GM18873 (cell line): ENCODE measurements around the gene MAP2K5.
A peak's percentile ranks its signal among the peaks of the same experiment; 100 is the strongest.

Experiments used
- ATAC-seq: cut with Tn5 transposase; IDR thresholded peaks from one replicate; pipeline ENCODE4 v1.9.1; 2021; ENCODE audit warnings: mild to moderate bottlenecking, moderate library complexity, moderate number of reproducible peaks; ENCODE audit not compliant: unreplicated experiment, low FRiP score

The MAP2K5 gene

DNA sequence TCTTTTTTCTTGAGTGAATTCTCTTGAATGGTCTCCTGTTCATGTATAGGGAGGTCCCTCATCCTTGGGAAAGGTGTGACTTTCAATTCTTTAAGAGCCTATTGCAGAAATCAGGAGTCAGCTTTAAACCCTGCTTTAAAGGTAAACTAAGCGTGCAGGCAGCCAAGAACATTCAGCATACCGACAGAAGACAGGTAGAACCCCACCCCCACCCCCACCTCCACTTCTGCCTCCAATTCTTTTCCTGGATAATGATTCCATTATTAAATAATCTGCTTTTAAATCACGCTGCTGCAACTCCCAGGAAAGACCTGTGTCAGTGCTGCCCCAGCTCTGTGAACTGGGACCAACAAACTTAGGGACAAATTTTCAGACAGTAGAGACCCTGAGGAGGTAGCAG, 233.5 kb downstream of the MAP2K5 start:
- no peak for ATAC-seq

DNA sequence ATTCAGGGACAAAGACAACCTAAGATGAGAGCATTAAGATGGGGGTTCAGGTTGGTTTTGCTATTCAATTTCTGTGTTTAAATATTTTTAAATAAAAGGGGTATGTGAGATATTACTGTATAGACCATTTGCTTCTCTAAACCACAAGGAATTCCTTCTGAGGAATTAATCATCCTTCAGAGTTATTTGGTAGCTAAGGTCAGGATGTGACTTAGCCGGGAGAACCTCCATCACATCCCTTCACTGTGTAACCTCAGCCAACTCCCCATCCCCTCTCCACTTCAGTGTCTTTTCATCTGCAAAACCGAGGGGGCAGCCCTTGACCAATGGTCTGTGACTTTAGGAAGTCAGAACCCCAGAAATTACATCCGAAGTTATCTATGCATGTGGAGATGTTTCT, 234.1 kb downstream of the MAP2K5 start:
- ATAC-seq = no peak

DNA sequence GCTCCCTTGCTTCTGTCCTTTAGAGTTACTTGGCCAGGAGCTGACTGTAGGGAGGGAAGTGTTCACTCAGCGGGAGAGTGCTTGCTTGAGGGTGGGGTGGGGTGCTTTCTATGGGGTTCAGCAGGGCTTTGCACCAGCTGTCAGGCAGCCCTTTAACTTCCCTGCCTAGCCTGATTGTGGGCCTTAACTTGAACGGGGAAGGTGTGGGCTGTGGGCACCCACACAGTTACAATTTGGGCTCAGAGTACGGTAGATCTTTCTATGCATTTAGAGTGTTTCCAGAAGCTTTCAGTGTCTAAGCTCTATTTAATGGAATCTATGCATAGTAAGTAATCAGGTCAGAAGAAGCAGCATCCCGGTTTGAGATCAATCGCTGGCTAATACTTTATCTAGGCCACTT, 234.6 kb downstream of the MAP2K5 start:
- no peak for ATAC-seq

DNA sequence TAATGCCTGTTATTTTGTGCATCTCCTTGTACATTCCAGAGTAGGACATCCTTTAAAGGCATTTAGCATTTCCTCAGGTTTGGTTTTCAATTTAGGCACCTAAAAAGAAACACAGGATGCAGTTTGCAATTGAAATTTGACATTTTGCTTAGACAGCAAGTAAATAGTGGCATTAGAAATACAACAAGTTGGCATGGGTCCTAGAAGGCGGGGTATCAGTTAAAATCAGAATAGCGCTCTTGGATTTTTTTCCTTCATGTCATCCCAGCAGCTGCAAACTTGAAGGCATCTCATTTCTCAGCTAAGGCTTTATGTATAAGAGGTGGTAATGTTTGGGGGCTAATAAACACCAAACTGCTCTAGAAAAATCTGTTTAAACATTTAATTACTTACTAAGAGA, 235.3 kb downstream of the MAP2K5 start:
- no peak for ATAC-seq

DNA sequence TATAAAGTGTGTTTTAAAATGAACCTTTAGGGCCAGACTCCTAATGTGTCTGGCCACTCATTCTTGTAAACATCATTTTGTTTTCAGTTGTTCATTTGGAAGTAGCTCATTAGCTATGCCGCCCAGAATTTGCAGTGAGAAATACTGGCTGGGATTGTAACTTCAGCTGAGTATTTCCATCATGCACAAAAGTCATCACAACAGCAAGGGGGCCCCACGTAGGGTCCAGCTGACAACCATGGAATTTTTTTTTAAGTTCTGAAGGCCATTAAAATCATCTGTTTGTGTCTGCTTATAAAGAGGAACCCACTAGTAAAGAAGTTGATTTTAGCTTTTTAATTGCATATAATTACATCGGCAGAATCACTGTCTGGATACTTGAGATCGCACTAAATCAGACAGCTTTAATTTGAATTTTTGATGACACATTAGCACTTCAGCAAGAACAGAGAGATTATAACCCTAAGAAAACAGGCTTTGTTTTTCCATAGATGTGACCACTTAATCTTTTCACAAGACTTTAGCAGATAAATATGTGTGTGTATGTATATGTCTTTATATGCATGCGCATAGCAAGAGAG, 236.6 kb downstream of the MAP2K5 start:
- ATAC-seq = no peak

DNA sequence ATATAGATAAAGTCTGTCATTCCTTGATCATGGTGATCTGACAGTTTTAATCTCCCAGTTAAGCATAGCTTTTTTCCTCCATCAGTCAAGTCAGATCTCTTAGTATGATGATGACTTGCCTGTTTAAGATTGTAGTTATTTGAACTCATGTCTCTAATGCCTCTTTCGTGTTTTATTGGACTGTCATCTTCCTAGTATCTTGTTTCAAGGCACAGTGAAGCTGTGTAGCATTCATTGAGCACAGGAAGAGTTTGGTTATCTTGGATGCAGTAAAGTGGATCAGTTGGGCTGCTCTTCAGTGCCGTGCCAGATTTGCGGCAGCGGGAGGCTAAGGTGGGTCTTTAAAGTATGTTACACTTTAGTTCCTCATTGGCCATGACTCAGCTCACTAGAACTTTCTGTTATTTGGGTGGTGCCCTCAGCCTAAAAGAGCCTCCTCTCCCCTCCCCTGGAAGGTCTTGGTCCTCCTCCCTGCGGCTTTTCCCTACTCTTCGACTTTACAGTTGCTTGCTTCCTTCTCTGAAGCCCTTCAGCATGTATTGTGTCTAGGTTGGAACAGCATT, 237.1 kb downstream of the MAP2K5 start:
- no peak for ATAC-seq

DNA sequence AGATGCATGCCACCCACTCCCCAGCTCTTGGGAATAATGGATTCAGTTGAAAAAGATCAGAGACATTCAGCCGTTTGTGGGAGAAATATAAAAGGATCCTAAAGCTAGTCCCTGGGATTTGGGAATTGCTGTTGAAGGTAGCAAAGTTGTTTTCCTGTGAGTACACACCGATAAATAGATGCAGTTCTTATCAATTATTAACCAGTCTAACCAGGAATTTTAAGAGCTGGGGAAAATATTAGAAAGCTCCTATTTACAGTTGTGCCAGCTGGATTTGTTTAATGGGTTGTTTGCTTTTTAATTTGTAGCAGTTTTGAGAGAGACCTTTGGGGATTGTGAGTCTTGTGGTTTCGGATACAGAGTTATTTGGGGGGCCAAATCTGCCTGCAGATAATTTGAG, 238.6 kb downstream of the MAP2K5 start:
- no peak for ATAC-seq

DNA sequence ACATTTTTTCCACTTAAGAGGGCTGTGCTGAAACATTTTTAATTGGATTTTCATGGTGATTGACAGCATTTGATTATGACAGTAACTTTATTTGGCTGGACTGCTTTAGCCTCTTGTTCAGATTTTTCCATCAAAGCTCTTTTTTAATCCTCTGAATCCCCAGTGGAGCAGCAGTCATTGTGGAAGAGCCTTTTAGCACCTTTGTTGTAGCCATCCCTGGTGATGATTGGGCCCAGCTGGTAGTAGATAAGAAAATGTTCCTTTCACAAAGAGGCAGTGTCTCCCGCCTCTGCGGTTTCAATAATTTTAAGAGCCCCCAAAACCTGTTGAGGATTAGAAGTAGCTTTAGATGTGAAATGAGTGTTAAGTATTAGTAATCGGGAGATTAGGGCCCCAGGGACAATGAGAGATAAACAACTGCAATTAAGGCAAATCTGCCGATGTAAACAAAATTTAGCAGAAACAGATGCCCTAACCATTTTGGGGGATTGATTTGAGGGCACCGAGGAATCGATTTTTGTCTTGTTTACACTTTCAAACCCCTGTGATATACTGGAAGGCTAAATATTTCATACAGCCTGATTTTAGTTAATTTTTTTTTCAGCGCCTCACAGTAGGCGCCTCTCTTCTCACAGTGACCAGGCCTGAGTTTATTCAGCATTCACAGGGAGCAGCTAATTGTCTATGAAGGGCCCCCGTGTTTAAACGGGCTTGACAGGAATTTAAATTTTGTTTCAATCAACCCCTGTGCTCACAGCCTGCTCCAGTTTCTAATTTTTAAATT, 239.6 kb downstream of the MAP2K5 start:
- no peak for ATAC-seq

DNA sequence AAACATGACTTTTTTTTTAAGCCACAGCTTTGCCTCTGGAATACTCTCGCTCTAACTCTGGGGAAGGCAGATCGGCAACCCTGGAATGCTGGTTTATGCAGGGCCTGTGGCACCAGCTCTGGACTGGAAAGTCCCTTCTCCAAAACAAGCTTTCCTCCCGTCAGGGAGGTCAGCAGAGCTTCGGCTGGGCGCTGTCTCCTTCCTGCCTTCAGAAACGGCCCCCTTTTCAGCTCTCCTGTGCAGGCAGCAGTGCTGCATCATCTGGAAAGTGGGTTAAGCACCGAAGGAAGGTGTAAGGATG, 240.1 kb downstream of the MAP2K5 start:
- no peak for ATAC-seq

DNA sequence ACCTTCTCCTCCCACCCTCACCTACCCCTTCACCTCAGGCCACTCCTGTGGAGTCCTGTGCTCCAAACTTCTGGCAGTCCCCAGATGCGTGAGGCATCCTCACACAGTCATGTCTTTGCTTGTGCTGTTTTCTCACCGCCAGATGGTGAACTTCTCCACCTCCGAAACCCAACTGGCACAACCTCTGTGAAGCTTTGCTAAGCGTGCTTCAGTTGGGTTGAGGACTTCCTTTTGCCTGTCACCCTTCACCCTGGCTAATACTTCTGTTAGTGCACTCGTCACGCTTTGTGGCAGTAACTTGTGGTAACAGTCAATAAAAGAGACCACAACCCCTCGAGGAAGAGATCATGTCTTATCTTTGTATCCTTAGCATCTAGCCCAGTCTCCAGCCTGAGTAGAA, 240.8 kb downstream of the MAP2K5 start:
- ATAC-seq = no peak

DNA sequence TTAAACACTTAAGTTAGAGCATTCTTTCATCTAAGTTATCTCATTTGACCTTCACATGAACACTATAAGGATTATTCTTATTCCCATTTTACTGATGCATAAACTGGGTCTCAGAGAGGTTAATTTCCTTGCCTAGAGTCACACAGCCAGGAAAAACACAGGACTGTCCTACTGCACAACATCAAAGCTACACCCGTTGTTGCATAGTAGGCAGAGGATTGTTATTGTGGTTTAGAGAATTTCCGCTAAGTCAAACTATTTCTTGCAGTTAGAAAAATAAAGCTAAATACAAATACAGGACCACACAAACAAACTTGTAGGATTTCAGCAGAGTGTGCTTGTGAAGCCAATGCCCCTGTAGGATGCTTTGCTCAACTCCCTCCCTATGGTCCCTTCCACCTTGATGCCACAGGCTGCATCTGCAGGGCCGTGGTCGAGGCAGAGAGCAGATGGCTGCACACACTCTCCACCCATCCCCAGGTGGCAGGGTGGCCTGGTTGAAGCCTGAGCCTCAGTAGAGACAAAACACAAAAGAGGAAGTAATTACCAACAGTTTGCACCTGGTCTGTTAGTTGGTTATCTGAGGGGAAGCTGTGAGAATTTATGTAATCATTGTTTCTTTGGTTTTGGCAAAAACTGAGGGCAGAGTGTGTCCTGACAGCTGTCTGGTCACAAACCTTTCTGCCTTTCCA, 241.7 kb downstream of the MAP2K5 start:
- ATAC-seq = peak; percentile 79

DNA sequence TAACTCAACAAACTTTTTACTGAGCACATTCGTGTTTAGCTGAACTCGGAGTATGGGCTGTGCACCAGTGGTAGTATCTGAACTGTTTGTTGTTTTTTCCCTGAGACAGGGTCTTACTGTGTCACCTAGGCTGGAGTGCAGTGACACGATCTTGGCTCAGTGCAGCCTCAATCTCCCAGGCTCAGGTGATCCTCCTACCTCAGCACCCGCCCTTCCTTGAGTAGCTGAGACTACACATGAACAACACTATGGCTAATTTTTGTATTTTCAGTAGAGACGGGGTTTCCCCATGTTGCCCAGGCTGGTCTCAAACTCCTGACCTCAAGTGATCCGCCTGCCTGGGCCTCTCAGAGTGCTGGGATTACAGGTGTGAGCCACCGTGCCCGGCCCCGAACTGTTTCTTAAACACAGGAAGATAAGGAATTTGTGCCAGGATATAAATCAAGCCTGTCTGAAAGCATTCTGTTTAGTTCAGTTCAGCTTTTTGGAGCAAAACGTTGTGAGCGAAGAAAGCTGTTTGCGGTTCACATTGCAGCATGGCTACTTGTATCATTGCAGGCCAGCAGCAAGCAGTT, 242.4 kb downstream of the MAP2K5 start:
- peak; percentile 1 for ATAC-seq

DNA sequence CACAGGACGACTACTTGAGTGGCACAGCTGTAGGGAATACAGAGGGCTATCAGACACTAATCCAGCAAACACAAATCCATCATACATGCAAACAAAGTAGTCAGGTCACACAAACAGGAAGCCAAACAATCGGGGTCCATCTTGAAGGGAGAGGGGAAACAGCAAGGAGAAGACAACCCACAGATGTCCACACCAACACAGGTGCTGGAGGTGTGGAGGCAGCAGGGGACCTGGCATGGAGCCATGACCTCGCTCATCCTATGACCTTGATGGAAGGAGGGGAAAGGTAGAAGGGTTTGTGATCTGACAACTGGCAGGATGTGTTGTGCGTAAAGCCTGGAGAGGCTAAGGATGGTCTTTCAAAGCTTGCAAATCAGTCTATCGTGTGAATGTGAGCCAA, 242.9 kb downstream of the MAP2K5 start:
- ATAC-seq = no peak

DNA sequence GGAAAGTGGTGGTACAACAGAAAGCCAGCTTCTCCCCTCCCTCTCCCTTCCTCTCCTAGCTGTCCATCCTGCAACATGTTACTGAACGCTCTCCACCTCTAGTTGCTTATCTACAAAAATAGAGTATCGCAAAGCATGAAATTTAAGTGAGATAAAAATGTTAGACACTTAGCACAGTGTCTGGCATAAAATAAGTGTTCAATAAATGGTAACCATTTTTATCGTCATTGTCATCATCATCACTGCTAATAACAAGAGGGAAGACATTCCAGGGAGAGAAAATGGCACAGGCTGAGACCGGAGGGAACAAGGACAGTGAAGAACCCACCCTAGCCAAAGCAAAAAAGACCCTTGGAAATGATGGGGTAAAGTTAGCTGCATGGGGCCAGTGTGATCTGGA, 244.1 kb downstream of the MAP2K5 start:
- no peak for ATAC-seq

DNA sequence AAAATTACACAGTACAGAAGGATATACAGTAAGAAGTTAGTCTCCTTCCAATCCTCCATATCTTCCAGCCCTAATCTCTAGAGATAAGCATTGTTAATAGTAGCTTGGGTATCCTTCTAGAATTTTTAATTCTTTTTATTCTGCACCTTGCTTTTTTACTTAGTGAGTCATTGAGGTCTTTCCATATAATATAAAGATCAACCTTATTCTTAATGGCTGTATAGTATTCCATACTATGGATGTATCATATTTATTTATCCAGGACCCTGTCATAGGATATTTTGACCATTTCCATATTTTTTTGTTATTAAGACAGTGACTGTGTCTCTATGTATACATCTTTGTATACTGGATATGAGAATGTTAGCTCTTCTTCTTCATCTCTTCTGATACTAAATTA, 246.5 kb downstream of the MAP2K5 start:
- ATAC-seq = no peak

DNA sequence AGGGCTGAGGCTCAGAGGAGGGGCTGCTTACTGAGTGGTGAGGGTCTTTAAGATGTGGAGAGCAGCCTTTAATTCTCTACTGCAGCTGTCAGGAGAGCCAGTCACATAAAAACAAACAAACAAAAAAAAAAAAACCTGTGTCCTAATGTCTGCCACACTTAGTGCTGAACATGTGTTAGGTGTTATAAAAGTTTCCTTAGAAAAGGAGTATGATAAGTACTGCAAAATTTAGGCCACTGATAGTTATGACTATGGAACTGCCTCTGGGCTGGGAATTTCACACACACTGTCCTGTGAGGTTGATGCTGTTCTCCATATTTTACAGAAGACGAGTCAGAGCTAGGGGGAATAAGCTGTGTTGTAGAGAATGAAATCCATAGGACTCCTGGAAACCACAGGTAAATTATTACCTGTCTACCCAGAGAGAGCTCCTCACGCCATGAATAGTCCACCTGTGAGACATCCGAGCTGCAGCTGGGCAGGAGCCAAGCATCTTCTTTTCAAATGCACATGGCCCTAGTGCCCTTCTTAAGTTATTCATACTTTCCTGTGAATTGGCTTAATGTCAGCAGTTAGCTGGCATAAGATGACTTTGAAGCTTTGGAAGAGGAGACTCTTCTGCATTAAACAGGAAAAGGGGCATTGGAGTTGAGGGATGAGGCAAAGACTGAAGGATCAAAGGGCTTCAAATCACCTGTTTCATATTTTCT, 248.3 kb downstream of the MAP2K5 start:
- ATAC-seq = no peak

DNA sequence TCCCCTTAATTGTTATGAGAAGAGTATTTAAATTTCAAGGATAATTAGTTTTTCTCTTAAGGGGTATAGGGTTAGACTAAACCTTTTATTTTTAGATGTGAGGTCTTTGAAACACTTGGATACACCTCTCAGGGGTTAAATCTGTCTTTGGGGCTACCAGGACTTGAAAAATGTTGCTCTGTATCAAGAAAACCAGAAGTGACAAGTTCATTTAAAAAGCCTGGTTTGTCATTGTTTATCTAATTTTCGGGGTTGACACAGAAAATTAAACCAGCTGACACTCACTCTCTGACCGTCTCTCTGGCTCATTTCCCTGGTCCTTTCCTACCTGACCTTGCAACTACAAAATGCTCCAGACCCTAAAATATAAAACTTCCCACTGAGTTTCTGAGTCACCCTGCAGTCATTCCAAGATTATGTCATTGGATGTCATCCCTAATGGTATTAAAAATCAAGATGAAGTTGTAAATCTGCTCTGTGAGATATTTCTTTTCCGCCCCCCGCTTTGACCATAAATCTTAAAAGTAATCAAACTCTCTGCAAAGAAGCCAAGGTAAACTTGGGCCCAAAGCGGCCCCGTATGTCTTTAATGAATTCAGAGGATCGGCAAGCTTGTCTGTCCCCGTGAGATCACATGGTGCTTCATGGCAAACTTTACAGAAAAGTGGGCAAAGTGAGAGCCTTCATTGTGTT, 249.9 kb downstream of the MAP2K5 start:
- ATAC-seq = no peak

DNA sequence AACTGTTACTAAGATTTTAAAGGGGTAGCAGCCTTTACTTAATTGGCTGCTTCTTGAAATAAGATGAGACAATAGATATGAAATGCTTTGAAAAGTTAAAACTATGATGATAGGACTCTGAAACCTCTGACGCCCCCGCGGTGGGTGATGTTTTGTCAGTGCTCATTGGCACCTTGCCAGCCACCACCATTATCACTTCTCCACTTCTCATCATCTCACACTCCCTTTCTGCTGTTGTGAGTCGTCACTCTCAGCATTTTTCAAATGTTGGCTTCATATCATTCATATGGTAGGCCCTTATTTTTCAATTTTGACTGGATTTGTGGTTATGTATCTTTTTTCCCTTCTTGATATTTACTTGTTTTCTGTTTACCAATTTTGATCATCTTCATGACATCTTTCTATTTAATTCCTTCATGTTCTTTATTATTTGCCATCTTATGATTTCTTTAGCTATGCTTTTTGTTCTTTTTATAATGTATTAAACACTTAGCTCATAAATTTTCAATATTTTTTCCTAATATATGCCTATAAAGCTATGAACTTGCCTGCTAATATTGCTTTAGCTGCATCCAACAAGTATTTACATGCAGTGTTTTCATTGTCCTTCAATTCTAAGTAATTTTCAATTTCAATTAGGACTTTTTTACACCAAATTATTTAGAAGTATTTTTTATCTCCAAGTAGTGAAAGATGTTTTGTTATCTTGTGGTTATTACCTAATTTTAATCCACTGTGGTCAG, 252.5 kb downstream of the MAP2K5 start:
- no peak for ATAC-seq
